BLaER1 (cell line): ENCODE data around the gene VPS26C.

ENCODE experiments used
- H3K27ac ChIP-seq: shearing (Covaris generic); formaldehyde crosslinking; 2 replicates; pipeline ENCODE4 v1.8.1; 2022
- H3K27me3 ChIP-seq: shearing (Covaris generic); formaldehyde crosslinking; 2 replicates; pipeline ENCODE4 v1.8.1; 2022
- H3K36me3 ChIP-seq: shearing (Covaris generic); formaldehyde crosslinking; 2 replicates; pipeline ENCODE4 v1.8.1; 2022
- H3K4me1 ChIP-seq: shearing (Covaris generic); formaldehyde crosslinking; 2 replicates; pipeline ENCODE4 v1.8.1; 2022
- H3K4me2 ChIP-seq: shearing (Covaris generic); formaldehyde crosslinking; 2 replicates; pipeline ENCODE4 v1.8.1; 2022
- H3K4me3 ChIP-seq: shearing (Covaris generic); formaldehyde crosslinking; 2 replicates; pipeline ENCODE4 v1.8.1; 2022
- H3K9ac ChIP-seq: shearing (Covaris generic); formaldehyde crosslinking; 2 replicates; pipeline ENCODE4 v1.8.1; 2022
- H3K9me3 ChIP-seq: shearing (Covaris generic); formaldehyde crosslinking; 2 replicates; pipeline ENCODE4 v1.8.1; 2022
- H4K20me1 ChIP-seq: shearing (Covaris generic); formaldehyde crosslinking; 2 replicates; pipeline ENCODE4 v1.8.1; 2022
- Cebpa-rat ChIP-seq: shearing (Covaris generic); IDR thresholded peaks from 2 replicates; pipeline ENCODE4 v1.8.1; 2022

The VPS26C gene

DNA sequence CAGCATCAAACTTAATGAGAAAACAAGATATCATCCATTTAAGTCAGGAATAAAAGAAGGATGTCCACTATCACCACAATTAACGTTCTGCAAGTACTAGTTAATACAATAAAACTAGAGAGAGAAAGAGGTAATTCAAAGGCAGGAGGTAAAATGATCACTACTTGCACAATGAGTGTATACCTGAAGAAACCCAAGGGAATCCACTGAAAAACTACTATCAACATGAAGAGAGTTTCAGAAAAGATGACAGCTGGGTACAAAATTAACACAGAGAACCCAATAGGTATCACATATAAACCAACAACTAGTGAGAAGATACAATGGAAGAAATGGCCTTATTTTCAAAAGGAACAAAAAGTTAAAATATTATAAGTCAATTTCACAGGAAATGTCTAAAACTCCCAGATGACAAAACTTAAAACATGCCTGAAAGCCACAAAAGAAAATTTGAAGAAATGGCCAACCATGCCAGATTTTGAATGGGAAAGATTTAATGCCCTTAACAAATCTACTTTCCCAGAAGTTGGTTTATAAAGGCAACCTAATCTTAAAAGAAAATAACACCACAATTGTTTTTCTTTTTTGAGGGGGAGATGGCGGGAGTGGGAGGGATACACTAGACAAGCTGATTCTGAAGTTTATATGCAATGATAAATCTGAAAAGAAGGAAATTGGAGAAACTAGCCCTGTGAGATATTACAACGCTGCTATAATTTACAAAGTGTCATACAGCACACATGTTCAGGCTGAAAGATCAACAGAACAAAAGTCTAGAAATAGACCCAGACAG lies 17.8 kb downstream of the VPS26C start:
- H3K27me3 ChIP-seq: no peaks in the 10 kb centered on the region
- no peak overlapping the region for H3K9ac ChIP-seq
- no peak for TF ChIP-seq Cebpa-rat
- peaks cover 19% of the 10 kb centered on the region for H3K4me1 ChIP-seq
- peaks cover 10% of the 10 kb centered on the region for H3K36me3 ChIP-seq
- no peak overlapping the region for H3K27ac ChIP-seq
- no peak overlapping the region for H3K4me3 ChIP-seq
- H3K9me3 ChIP-seq: no peaks in the 10 kb centered on the region
- H4K20me1 ChIP-seq: peaks cover 95% of the 10 kb centered on the region
- no peak overlapping the region for H3K4me2 ChIP-seq

DNA sequence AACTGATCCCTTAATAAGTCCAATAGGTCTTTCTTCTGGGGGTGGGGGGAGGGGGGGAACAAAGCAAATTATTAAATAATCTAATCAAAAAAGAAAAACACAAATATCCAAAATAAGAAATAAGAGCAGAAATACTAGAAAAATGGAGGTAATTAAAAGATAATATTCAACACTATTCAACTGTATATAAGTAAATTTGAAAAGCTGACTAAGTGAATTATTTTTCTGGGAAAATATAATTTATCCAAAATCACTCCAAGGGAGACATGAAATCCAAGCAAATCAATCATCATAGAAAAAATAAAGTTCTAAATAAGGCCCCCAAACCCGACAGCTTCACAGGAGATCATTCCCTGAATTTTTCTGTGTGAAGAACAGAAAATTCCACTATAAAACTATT lies 18.8 kb downstream of the VPS26C start:
- no peak overlapping the region for H3K9ac ChIP-seq
- TF ChIP-seq Cebpa-rat: no peak
- peaks cover 18% of the 10 kb centered on the region for H3K36me3 ChIP-seq
- peaks cover 95% of the 10 kb centered on the region for H4K20me1 ChIP-seq
- H3K27ac ChIP-seq: no peak overlapping the region
- H3K4me2 ChIP-seq: no peak overlapping the region
- H3K9me3 ChIP-seq: no peaks in the 10 kb centered on the region
- H3K4me3 ChIP-seq: no peak overlapping the region
- peaks cover 21% of the 10 kb centered on the region for H3K4me1 ChIP-seq
- H3K27me3 ChIP-seq: no peaks in the 10 kb centered on the region

DNA sequence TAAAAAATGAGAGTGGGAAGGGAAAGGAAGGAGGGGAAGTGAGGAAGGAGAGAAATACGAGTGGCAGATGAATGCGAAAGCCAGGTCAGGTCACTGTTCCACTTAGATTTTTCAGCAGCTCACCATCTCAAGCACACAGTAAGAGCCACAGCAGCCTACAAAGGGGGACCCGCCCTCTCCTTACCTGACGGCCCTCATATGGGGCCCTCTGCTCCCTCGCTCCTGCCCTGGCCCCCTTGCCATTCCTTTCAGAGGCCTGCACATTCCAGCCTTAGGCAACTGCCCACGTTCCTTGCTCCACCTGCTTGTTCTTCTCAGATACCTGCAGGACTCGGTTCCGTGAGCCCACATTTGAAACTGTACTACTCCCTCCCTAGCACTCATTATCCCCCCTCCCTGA lies 22.0 kb downstream of the VPS26C start:
- Histone ChIP-seq H3K9ac (no peak overlapping the region; the same call in 1 of the 2 replicates), H3K27me3 (no peaks in the 10 kb centered on the region), H3K9me3 (no peaks in the 10 kb centered on the region), H3K4me3 (no peak overlapping the region), H3K4me2 (peak overlapping the region; percentile 71), H3K4me1 (peaks cover 21% of the 10 kb centered on the region), H4K20me1 (peaks cover 93% of the 10 kb centered on the region), H3K27ac (peak overlapping the region; percentile 14; the same call in 1 of the 2 replicates), H3K36me3 (peaks cover 39% of the 10 kb centered on the region)
- no peak for TF ChIP-seq Cebpa-rat

DNA sequence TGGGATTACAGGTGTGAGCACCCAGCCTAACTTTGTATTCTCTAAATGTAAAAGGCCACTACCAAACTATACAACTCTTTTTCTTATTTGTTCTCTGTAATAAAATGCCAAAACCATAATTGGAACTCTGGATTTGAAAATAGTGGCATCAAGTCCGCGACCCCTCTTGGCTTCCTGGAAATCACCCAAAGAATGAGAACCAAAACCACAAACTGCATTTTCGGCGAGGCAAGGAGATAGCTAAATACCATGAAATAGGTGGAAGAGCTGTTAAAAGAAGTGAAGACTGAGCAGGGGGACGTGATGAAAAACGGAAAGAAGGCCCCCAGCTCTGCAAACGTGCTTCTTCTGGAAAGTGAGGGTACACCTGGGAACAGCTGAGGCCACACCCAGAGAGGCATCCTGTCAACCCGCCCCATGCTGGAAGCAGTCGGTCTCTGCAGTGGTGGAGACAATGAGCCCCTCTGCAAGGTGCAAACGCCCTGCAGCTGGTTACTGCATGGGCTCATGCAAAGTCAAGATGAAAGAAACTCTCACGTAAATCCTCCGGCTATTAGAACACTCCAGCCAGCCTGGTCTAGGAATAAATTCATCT lies 22.5 kb downstream of the VPS26C start:
- Histone ChIP-seq H3K4me1 (peaks cover 21% of the 10 kb centered on the region), H3K9me3 (no peaks in the 10 kb centered on the region), H3K4me2 (peak overlapping the region; percentile 71), H4K20me1 (peaks cover 90% of the 10 kb centered on the region), H3K9ac (no peak overlapping the region; the same call in 1 of the 2 replicates), H3K4me3 (no peak overlapping the region), H3K27ac (0 out of 2 replicates have a peak overlapping the region, but pooled peaks have one; percentile 14), H3K36me3 (peaks cover 44% of the 10 kb centered on the region), H3K27me3 (no peaks in the 10 kb centered on the region)
- TF ChIP-seq Cebpa-rat: no peak

DNA sequence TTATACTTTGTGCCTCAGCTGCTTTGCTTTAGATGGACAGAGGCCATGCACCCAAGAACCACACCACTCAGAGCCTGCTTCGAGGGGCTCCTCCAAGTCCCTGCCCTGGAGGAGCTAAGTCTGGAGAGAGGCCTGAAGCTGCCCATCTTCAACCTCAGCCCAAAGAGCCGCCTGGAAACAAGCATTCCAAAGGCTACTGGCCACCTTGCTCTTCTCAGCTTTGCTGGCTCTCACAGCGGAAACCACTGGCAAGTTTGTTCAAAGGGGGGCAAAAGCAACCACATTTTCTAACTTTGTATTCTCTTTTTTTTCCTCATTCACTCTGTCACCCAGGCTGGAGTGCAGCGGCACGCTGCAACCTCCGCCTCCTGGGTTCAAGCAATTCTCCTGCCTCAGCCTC lies 23.2 kb downstream of the VPS26C start:
- Histone ChIP-seq H4K20me1 (peaks cover 84% of the 10 kb centered on the region), H3K4me3 (no peak overlapping the region), H3K9me3 (no peaks in the 10 kb centered on the region), H3K4me2 (no peak overlapping the region), H3K9ac (no peak overlapping the region), H3K27me3 (no peaks in the 10 kb centered on the region), H3K36me3 (peaks cover 50% of the 10 kb centered on the region), H3K4me1 (peaks cover 21% of the 10 kb centered on the region), H3K27ac (no peak overlapping the region)
- no peak for TF ChIP-seq Cebpa-rat

DNA sequence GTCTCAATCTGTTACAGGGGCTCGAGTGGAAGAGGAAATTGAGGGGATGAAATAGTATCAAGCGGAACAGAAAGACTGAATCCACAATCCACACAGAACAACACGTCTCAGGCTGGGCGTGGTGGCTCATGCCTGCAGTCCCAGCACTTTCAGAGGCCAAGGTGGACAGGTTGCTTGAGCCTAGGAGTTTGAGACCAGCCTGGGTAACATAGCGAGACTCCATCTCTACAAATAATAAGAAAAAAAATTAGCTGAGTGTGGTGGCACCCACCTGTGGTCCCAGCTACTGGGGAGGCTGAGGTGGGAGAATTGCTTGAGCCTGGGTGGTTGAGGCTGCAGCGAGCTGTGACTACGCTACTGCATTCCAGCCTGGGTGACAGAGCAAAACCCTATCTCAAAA lies 25.7 kb downstream of the VPS26C start:
- Histone ChIP-seq H3K36me3 (peaks cover 65% of the 10 kb centered on the region), H3K4me3 (no peak overlapping the region), H4K20me1 (peaks cover 76% of the 10 kb centered on the region), H3K4me2 (no peak overlapping the region), H3K9ac (no peak overlapping the region), H3K9me3 (no peaks in the 10 kb centered on the region), H3K27me3 (no peaks in the 10 kb centered on the region), H3K4me1 (peaks cover 21% of the 10 kb centered on the region), H3K27ac (no peak overlapping the region)
- no peak for TF ChIP-seq Cebpa-rat

DNA sequence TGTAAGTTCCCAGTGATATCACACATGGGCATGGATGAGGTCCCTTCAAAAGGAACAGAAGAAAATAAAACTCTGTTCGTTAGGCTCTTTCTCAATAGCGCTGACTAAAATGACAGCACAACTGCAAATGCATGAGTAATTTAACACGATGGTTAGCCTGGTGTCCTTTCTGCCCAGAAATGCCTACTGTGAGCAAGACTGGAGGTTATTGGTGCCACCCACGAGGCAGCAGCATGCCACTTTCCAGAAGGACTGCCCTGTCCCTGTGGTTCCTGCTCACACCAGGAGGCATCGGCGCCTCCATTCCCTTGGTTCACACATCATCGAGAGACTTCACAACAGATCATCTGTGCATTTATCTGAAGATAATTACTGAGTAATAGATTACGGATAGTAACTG lies 26.2 kb downstream of the VPS26C start:
- no peak for TF ChIP-seq Cebpa-rat
- no peaks in the 10 kb centered on the region for H3K9me3 ChIP-seq
- H3K9ac ChIP-seq: no peak overlapping the region
- H3K27ac ChIP-seq: no peak overlapping the region
- no peak overlapping the region for H3K4me3 ChIP-seq
- no peak overlapping the region for H3K4me2 ChIP-seq
- peaks cover 19% of the 10 kb centered on the region for H3K4me1 ChIP-seq
- no peaks in the 10 kb centered on the region for H3K27me3 ChIP-seq
- peaks cover 73% of the 10 kb centered on the region for H4K20me1 ChIP-seq
- peaks cover 67% of the 10 kb centered on the region for H3K36me3 ChIP-seq

DNA sequence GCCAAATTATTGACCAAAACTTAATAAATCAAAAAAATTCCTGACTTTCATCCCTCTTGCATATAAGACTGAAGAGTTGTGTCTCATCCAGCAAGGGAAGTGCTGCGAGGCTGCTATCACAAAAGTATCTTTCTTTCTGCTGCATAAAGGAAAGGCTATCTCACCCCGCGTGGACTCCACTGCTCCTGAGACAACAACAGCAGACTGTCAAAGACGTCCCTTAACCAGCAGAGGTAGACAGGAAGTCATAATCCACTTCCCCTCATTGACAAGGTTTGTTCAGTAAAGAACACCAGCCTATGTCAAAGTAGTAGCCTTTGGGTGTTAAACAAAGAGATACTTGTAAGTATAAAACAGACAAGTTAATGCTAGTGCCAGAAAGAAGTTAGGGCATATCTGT lies 29.4 kb downstream of the VPS26C start:
- no peak overlapping the region for H3K4me2 ChIP-seq
- no peak overlapping the region for H3K4me3 ChIP-seq
- no peak overlapping the region for H3K9ac ChIP-seq
- no peaks in the 10 kb centered on the region for H3K27me3 ChIP-seq
- no peaks in the 10 kb centered on the region for H3K4me1 ChIP-seq
- H3K27ac ChIP-seq: no peak overlapping the region
- H4K20me1 ChIP-seq: peaks cover 61% of the 10 kb centered on the region
- H3K9me3 ChIP-seq: no peaks in the 10 kb centered on the region
- no peak for TF ChIP-seq Cebpa-rat
- H3K36me3 ChIP-seq: peaks cover 81% of the 10 kb centered on the region

DNA sequence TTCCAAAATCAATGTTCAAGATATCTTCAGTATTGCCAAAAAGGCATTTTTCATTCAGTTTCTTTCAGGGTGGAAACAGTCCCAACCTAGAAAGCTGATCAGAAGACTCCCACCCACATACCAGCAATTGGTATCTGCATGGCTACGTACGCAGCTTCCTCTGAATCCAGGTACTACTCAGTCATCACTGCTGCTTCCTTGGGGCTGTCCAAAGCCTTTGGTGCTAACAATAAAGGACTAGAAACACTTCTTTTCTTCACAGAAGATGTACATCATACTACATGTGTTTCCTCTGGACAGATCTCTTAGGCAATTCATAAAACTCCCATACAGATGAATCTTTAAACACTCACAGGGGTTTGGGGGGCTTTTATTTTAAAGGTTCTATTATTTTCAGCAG lies 29.8 kb downstream of the VPS26C start:
- H3K4me1 ChIP-seq: no peaks in the 10 kb centered on the region
- H3K27ac ChIP-seq: no peak overlapping the region
- H3K36me3 ChIP-seq: peaks cover 85% of the 10 kb centered on the region
- no peaks in the 10 kb centered on the region for H3K27me3 ChIP-seq
- no peak overlapping the region for H3K9ac ChIP-seq
- peaks cover 57% of the 10 kb centered on the region for H4K20me1 ChIP-seq
- H3K4me2 ChIP-seq: no peak overlapping the region
- no peak overlapping the region for H3K4me3 ChIP-seq
- H3K9me3 ChIP-seq: no peaks in the 10 kb centered on the region
- no peak for TF ChIP-seq Cebpa-rat

DNA sequence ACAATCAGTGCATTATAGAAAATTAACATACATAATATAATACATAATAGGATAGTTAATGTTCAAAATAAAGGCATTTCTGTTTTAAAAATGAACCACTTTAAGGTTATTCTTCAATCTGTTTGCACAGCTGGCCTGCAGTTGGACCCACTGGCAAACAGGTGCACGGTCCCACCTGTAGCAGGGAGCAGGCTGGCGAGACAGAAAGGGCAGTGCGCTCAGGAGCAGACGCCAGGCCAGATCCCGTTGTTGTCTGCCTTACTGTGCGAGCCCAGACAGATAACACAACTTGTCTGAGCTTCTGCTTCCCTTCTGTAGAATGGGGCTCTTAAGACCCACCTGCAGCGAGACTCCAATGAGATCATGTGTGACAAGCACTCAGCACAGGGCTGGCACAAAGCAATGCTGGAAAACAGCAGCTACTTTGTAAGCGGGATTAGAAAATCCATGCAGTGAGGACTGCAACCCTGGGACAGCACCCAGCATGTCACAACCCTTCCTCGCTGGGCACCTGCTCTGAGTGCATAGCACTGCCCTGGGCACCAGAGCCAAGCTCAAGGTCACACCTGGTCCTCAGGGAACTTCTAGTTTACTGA lies 33.5 kb downstream of the VPS26C start:
- no peak overlapping the region for H3K4me3 ChIP-seq
- no peak overlapping the region for H3K27ac ChIP-seq
- peaks cover 91% of the 10 kb centered on the region for H3K36me3 ChIP-seq
- H4K20me1 ChIP-seq: peaks cover 47% of the 10 kb centered on the region
- no peaks in the 10 kb centered on the region for H3K27me3 ChIP-seq
- TF ChIP-seq Cebpa-rat: no peak
- no peak overlapping the region for H3K4me2 ChIP-seq
- no peaks in the 10 kb centered on the region for H3K4me1 ChIP-seq
- H3K9ac ChIP-seq: no peak overlapping the region
- H3K9me3 ChIP-seq: no peaks in the 10 kb centered on the region
